ENCODE measurements around the gene S100B.

- no peak for TF ChIP-seq CTCF (IDR thresholded peaks at IDR 0.05)
- TF ChIP-seq EZH2 (IDR thresholded peaks at IDR 0.05; ENCODE audit: borderline replicate concordance, insufficient read depth, low read depth, low read length, poor library complexity, severe bottlenecking): no peak
Observed at GRCh38 chr21:46581780-46582307, 23.0 kb downstream of the S100B start.

Measured in B cell (primary cell).